K562 (cell line): ENCODE results near the gene ACADSB.

Source experiments
- FOS ChIP-seq: IDR thresholded peaks from 3 replicates; pipeline ENCODE4 v1.6.1; 2011; ENCODE audit not compliant: insufficient read length; ENCODE audit errors: extremely low read depth
- MTF1 ChIP-seq: fragments of 250-450 bp; sonication (Bioruptor Pico); IDR thresholded peaks from 2 replicates; pipeline ENCODE4 v1.9.0; 2021; ENCODE audit warnings: moderate library complexity, mild to moderate bottlenecking, inconsistent platforms, borderline replicate concordance
- POLR2AphosphoS5 ChIP-seq: IDR thresholded peaks from 2 replicates; pipeline ENCODE4 v1.6.1; 2011; ENCODE audit warnings: mild to moderate bottlenecking, low read depth, low read length, moderate library complexity; ENCODE audit not compliant: control insufficient read depth, insufficient read depth
- RFX5 ChIP-seq: IDR thresholded peaks from 2 replicates; pipeline ENCODE4 v1.6.1; 2011; ENCODE audit warnings: low read depth, mild to moderate bottlenecking, improper control_type of control experiment, low read length
- ZC3H11A ChIP-seq: IDR thresholded peaks from 2 replicates; pipeline ENCODE4 v1.6.1; 2012; ENCODE audit warnings: low read depth, low read length, improper control_type of control experiment
- ZNF184 ChIP-seq: sonication (generic); formaldehyde crosslinking; IDR thresholded peaks from 2 replicates; pipeline ENCODE4 v1.5.0; 2020; ENCODE audit warnings: missing genetic modification reagents

- no peak for TF ChIP-seq ZC3H11A
- no peak for TF ChIP-seq POLR2AphosphoS5
- TF ChIP-seq MTF1 (CRISPR knock-in tag), result no peak
- no peak for TF ChIP-seq ZNF184
- no peak for TF ChIP-seq RFX5
- TF ChIP-seq FOS, result no peak
Observed at GRCh38 chr10:123092635-123093414, 84.0 kb downstream of the ACADSB start.
